Heart left ventricle (tissue), 13 donors: ENCODE data around the gene MAPK8IP1.

ENCODE experiments used
- POLR2A ChIP-seq, 2 donors: fragments of 450-650 bp; IDR thresholded peaks; one replicate each; pipeline ENCODE4 v1.6.1; 2017; ENCODE audit warnings: antibody characterized with exemption in 2 of 2, mild to moderate bottlenecking in 2 of 2, moderate library complexity in 2 of 2
- TF ChIP-seq, protein P1 (sequence below), 12 donors: fragments of 200-600 bp; sonication (generic) in 4 of 12; IDR thresholded peaks; one replicate each; pipeline versions ENCODE4 v1.5.0 to v1.8.0; 2018 to 2022; ENCODE audit warnings: antibody characterized with exemption in 12 of 12, mild to moderate bottlenecking in 5 of 12
- donor health status: ischemic (EF 13 %, LVEDD 7.1; RV severe dilation, severe dysfunction).
- donor health status: DM: no; HTN: yes; CAD: no.
- donor health status: DM: no; HTN: no; CAD: no.
- donor health status: ischemic (EF 25% LVEDD 6.9; RV normal size, moderate dysfunction).
- donor health status: ischemic (EF 25% LVEDD 5.7; RV mildly dilated, moderate dysfunction).
- donor health status: ischemic (EF 35%, LVEDD 5.7; RV mildly dilated, moderate dysfunction).
- donor health status: nonischemic (EF 11% LVEDD 7.7; RV severe dilation, severe dysfunction).
- donor health status: DM: yes; HTN: yes; CAD: no.
- donor health status: PGD.
- donor health status: ischemic (EF 29% LVEDD 5.4; RV normal size, mild dysfunction).
- donor health status: nonischemic (EF 23%, LVEDD 6.1; RV moderate dilation, normal function).

DNA sequence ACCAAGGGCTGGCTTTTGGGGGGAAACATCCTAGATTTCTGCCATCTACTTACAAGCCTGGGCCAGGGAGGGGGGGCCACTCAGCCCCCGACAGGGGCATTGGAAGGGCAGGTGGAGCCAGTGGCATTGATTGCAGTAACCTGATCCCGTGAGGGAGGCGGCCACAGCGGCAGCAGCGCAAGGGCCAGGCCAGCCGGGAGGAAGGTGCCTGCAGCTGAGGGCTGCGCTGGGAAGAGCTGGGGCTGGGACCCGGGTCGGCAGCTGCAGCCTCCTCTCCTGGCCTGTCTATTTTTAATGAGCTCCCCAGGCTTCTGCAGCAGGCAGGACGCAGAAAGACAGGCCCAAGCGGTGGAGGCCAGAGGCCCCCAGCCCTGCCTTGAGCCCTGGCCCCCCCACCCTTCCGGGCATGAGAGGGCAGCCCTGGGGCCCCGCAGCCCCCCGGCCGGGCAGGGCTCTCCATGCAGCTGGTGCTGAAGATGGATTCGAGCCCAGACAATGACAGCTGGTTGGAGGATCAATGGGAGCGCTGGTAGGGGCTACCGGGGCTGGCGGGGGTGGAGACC is 11.1 kb downstream of the MAPK8IP1 start:
- TF ChIP-seq, protein P1, sequence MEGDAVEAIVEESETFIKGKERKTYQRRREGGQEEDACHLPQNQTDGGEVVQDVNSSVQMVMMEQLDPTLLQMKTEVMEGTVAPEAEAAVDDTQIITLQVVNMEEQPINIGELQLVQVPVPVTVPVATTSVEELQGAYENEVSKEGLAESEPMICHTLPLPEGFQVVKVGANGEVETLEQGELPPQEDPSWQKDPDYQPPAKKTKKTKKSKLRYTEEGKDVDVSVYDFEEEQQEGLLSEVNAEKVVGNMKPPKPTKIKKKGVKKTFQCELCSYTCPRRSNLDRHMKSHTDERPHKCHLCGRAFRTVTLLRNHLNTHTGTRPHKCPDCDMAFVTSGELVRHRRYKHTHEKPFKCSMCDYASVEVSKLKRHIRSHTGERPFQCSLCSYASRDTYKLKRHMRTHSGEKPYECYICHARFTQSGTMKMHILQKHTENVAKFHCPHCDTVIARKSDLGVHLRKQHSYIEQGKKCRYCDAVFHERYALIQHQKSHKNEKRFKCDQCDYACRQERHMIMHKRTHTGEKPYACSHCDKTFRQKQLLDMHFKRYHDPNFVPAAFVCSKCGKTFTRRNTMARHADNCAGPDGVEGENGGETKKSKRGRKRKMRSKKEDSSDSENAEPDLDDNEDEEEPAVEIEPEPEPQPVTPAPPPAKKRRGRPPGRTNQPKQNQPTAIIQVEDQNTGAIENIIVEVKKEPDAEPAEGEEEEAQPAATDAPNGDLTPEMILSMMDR (IDR thresholded peaks at IDR 0.05) = no peak
- TF ChIP-seq POLR2A (IDR thresholded peaks at IDR 0.05) = no peak
